Activated CD8-positive, alpha-beta T cell treated with anti-CD3 and anti-CD28 coated beads for 36 hours (primary cell): Measurements from ENCODE around the gene C2orf49. TPM values are rescaled to one million over a fixed set of nuclear protein-coding genes. Genes with fewer than 3 reads are reported as not detected.

ENCODE experiments used
- ATAC-seq: fragments of 200-7000 bp; cut with Tn5 transposase; one replicate; pipeline ENCODE4 v1.10.0; 2021; ENCODE audit warnings: mild to moderate bottlenecking, moderate library complexity
- CTCF ChIA-PET: fragments of 350-600 bp; sonication (Branson Sonifier 250); formaldehyde crosslinking; loops from one replicate; lab custom pipeline; 2021; ENCODE audit warnings: antibody characterized with exemption; lab: Charles Lee
- POLR2A ChIA-PET: fragments of 350-600 bp; sonication (Branson Sonifier 250); formaldehyde crosslinking; loops from one replicate; lab custom pipeline; 2021; ENCODE audit warnings: antibody characterized with exemption; lab: Charles Lee
- DNase-seq: peaks from one replicate; pipeline ENCODE4 v3.0.0-alpha.2; 2020
- H3K27ac Mint-ChIP-seq: one replicate; pipeline ENCODE4 v1.8.0; 2021; ENCODE audit warnings: mild to moderate bottlenecking, mixed read lengths
- H3K27me3 Mint-ChIP-seq: one replicate; pipeline ENCODE4 v1.8.0; 2021; ENCODE audit warnings: mixed read lengths
- H3K36me3 Mint-ChIP-seq: one replicate; pipeline ENCODE4 v1.8.0; 2021; ENCODE audit warnings: low read depth, mixed read lengths
- H3K4me1 Mint-ChIP-seq: one replicate; pipeline ENCODE4 v1.8.0; 2021; ENCODE audit warnings: low read depth, mixed read lengths
- H3K4me3 Mint-ChIP-seq: one replicate; pipeline ENCODE4 v1.8.0; 2021; ENCODE audit warnings: mild to moderate bottlenecking, moderate library complexity, mixed read lengths
- H3K9me3 Mint-ChIP-seq: one replicate; pipeline ENCODE4 v1.8.0; 2021; ENCODE audit warnings: mixed read lengths
- intact Hi-C: fragments of 100-400 bp; cut with micrococcal nuclease; formaldehyde crosslinking; loops from one replicate; pipeline ENCODE4 v1.10.0; 2022
- total RNA-seq, 2 experiments: library from RNA; stranded (reverse); gene quantifications; one replicate each; pipeline ENCODE4 v1.2.3, GENCODE V29; 2021
- TF ChIP-seq, protein P1 (sequence below): fragments of 200-600 bp; IDR thresholded peaks from one replicate; pipeline ENCODE4 v1.8.0; 2022; ENCODE audit warnings: antibody characterized with exemption, mild to moderate bottlenecking

The C2orf49 gene
- total RNA-seq, 2 experiments from 2014 or later = 22.3 to 23.3 TPM

DNA sequence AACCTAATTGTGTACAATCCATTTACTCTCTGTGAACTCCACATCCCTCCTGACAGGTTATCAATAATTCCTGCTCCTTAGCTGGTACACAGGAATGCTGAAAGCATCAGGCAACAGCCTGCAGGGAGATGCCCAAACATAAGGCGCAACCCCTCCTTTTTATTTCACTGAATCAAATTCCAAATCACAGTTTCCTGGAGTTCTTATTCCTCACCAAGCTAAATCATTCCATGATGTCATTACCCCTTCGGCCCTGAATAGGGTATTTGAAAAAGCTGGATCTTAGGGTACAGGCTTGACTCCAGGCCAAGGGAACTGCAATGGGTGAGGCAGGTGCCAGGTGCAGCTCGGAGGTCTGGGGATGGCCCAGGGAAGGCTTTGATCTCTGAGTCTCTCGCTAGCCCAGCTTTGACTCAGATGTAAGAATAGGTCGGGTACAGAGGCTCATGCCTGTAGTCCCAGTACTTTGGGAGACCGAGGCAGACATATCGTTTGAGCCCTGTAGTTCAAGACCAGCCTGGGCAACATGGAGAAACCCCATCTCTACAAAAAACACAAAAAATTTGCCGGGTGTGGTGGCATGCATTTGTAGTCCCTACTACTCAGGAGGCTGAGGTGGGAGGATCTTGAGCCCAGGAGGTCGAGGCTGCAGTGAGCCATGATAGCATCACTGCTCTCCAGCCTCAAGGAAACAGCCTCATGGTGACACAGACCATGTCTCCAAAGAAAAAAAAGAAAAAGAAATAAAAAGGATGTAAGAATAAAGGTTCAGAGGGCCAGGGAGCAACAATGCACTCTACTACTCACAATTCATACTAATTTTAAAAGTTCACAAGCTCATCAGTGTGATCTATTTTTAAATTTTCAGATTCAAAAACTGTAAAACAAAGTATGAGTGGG lies 54.7 kb downstream of the C2orf49 start:
- ChIA-PET POLR2A (interaction anchor here (0.7 kb wide), 1 partner anchor 11 kb away, joined by 4 read pairs; no protein-coding TSS in a partner anchor), CTCF (interaction anchor here (1.0 kb wide), 1 partner anchor 12 kb away, joined by 3 read pairs; no protein-coding TSS in a partner anchor)
- intact Hi-C loops = no loop called here
- Mint-ChIP-seq H3K9me3 (no peaks in the 10 kb centered on the region), H3K4me3 (no peak overlapping the region), H3K36me3 (no peaks in the 10 kb centered on the region), H3K27me3 (no peaks in the 10 kb centered on the region), H3K4me1 (peaks cover 4% of the 10 kb centered on the region), H3K27ac (no peak overlapping the region)
- no peak for ATAC-seq
- DNase-seq = no peak
- TF ChIP-seq, protein P1, sequence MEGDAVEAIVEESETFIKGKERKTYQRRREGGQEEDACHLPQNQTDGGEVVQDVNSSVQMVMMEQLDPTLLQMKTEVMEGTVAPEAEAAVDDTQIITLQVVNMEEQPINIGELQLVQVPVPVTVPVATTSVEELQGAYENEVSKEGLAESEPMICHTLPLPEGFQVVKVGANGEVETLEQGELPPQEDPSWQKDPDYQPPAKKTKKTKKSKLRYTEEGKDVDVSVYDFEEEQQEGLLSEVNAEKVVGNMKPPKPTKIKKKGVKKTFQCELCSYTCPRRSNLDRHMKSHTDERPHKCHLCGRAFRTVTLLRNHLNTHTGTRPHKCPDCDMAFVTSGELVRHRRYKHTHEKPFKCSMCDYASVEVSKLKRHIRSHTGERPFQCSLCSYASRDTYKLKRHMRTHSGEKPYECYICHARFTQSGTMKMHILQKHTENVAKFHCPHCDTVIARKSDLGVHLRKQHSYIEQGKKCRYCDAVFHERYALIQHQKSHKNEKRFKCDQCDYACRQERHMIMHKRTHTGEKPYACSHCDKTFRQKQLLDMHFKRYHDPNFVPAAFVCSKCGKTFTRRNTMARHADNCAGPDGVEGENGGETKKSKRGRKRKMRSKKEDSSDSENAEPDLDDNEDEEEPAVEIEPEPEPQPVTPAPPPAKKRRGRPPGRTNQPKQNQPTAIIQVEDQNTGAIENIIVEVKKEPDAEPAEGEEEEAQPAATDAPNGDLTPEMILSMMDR = no peak

DNA sequence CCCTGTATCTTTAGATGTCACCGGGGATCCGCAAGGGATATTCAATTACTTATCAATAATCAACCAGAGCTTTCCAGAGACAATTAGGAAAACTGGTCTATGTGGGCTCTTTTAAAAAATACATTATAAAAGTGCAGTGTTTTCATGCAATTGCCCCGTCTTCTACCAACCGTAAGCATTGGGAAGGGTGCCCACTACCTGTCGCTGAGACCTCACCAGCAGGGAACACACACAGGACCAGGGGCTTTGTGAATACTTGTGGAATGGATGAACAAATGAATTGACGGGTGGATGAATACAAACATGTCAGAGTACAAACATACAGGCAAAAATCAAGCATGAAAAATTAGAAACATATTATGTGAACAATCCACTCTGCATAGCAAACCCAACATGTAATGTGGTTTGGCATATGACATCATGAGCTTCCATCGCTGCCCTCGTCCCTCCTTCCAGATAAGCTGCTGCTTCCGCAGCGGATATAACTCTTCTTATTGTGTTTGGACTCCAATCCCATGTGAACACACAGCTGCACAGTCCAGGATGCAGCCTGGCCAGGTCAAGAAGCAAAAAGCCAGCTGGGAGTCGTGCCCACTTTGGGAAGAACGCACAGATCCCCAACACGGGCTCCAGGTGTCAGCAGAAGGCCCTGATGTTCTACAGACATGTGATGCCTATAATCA lies 56.2 kb downstream of the C2orf49 start:
- DNase-seq (no peak), ATAC-seq (no peak)
- peaks cover 3% of the 10 kb centered on the region for H3K27me3 Mint-ChIP-seq
- H3K9me3 Mint-ChIP-seq = no peaks in the 10 kb centered on the region
- no peaks in the 10 kb centered on the region for H3K36me3 Mint-ChIP-seq
- ChIA-PET POLR2A (no interaction called here), CTCF (interaction anchor here (0.9 kb wide), 1 partner anchor 13 kb away, joined by 3 read pairs; no protein-coding TSS in a partner anchor)
- H3K4me3 Mint-ChIP-seq = no peak overlapping the region
- TF ChIP-seq, protein P1 = no peak
- intact Hi-C loops = no loop called here
- H3K27ac Mint-ChIP-seq = no peak overlapping the region
- H3K4me1 Mint-ChIP-seq = peaks cover 10% of the 10 kb centered on the region

- Mint-ChIP-seq H3K27me3 (peaks cover 11% of the 10 kb centered on the region), H3K4me1 (peaks cover 10% of the 10 kb centered on the region), H3K9me3 (no peaks in the 10 kb centered on the region), H3K4me3 (no peak overlapping the region), H3K27ac (no peak overlapping the region), H3K36me3 (no peaks in the 10 kb centered on the region)
- CTCF ChIA-PET = interaction anchor here (0.6 to 1.1 kb wide), 2 partner anchors 9 to 124 kb away, joined by 3 read pairs; no protein-coding TSS in a partner anchor
- intact Hi-C loops = no loop called here
- TF ChIP-seq, protein P1 = no peak
- POLR2A ChIA-PET = interaction anchor here (0.6 kb wide), 1 partner anchor 121 kb away, joined by 3 read pairs; no protein-coding TSS in a partner anchor
- DNase-seq = no peak
- no peak for ATAC-seq
These were observed 57.7 kb downstream of the C2orf49 start for GRCh38 chr2:105394951-105395611.

DNA sequence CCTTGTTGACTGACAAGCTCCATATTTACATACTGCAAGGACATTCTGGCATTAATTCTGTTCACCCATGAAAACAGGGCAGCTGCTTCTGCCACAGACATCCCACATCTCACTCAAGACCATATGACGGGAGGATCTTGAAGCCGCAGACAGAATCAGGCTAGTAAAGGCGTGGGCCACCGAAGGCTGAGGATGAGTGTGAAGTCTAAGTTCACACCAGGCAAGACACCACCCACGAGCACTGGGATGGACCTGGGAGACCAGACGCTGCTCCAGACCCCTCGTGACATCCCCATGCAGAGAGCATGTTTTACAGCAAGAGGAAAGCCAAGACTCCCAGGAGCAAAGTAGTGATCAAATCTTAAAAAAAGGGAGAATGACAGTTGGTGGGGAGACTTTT lies 58.4 kb downstream of the C2orf49 start:
- Mint-ChIP-seq H3K27ac (no peak overlapping the region), H3K9me3 (no peaks in the 10 kb centered on the region), H3K36me3 (no peaks in the 10 kb centered on the region), H3K4me1 (peaks cover 10% of the 10 kb centered on the region), H3K27me3 (peaks cover 14% of the 10 kb centered on the region), H3K4me3 (no peak overlapping the region)
- intact Hi-C loops = no loop called here
- ATAC-seq (no peak), DNase-seq (no peak)
- POLR2A ChIA-PET = interaction anchor here (0.6 kb wide), 1 partner anchor 121 kb away, joined by 3 read pairs; no protein-coding TSS in a partner anchor
- TF ChIP-seq, protein P1 = no peak
- CTCF ChIA-PET = interaction anchor here (1.1 kb wide), 1 partner anchor 8 kb away, joined by 3 read pairs; no protein-coding TSS in a partner anchor
